Gastrocnemius medialis (tissue), 4 donors: ENCODE results near the gene GPR37.

ENCODE experiments used
- POLR2A ChIP-seq, 2 donors: fragments of 450-650 bp; IDR thresholded peaks; one replicate each; pipeline ENCODE4 v1.6.1; 2017; ENCODE audit warnings: antibody characterized with exemption in 2 of 2, mild to moderate bottlenecking in 2 of 2, moderate library complexity in 2 of 2
- TF ChIP-seq, protein P1 (sequence below), 5 experiments: fragments of 450-650 bp in 3 of 5; fragments of 200-600 bp in 2 of 5; sonication (generic) in 2 of 5; IDR thresholded peaks in 4 of 5; conservative IDR thresholded peaks in 1 of 5; 1 replicate in 4 of 5; 2 replicates in 1 of 5; pipeline ENCODE4 v1.5.1; 2016 to 2019; ENCODE audit warnings: antibody characterized with exemption in 5 of 5, mild to moderate bottlenecking in 3 of 5, moderate library complexity in 3 of 5

GRCh38 chr7:124780056-124780455 is 14.5 kb upstream of the GPR37 start:
- TF ChIP-seq, protein P1, sequence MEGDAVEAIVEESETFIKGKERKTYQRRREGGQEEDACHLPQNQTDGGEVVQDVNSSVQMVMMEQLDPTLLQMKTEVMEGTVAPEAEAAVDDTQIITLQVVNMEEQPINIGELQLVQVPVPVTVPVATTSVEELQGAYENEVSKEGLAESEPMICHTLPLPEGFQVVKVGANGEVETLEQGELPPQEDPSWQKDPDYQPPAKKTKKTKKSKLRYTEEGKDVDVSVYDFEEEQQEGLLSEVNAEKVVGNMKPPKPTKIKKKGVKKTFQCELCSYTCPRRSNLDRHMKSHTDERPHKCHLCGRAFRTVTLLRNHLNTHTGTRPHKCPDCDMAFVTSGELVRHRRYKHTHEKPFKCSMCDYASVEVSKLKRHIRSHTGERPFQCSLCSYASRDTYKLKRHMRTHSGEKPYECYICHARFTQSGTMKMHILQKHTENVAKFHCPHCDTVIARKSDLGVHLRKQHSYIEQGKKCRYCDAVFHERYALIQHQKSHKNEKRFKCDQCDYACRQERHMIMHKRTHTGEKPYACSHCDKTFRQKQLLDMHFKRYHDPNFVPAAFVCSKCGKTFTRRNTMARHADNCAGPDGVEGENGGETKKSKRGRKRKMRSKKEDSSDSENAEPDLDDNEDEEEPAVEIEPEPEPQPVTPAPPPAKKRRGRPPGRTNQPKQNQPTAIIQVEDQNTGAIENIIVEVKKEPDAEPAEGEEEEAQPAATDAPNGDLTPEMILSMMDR (IDR thresholded peaks at IDR 0.05 in 4 of 5, conservative IDR thresholded peaks at IDR 0.05 in 1 of 5): no peak
- no peak for TF ChIP-seq POLR2A (IDR thresholded peaks at IDR 0.05)
